GM19239 (cell line): ENCODE results near the gene WDR17.

Source experiments
- DNase-seq: peaks from one replicate; pipeline ENCODE4 v3.0.0; 2011; ENCODE audit warnings: low spot score; ENCODE audit not compliant: insufficient read length
- FAIRE-seq: peaks from 2 replicates; lab custom pipeline; 2011; peaks lifted over from hg19 to GRCh38; lab: Jason Lieb, UNC

WDR17 gene

GRCh38 chr4:176084769-176085168 lies 19.1 kb downstream of the WDR17 start:
- FAIRE-seq: no peak
- no peak for DNase-seq

- DNase-seq (no peak), FAIRE-seq (no peak)
Measured at GRCh38 chr4:176090115-176090514, 24.5 kb downstream of the WDR17 start.

- FAIRE-seq (no peak), DNase-seq (no peak)
Measured at GRCh38 chr4:176099314-176099713, 33.7 kb downstream of the WDR17 start.

- FAIRE-seq (no peak), DNase-seq (no peak)
Measured at GRCh38 chr4:176102414-176103063, 36.9 kb downstream of the WDR17 start.

DNA sequence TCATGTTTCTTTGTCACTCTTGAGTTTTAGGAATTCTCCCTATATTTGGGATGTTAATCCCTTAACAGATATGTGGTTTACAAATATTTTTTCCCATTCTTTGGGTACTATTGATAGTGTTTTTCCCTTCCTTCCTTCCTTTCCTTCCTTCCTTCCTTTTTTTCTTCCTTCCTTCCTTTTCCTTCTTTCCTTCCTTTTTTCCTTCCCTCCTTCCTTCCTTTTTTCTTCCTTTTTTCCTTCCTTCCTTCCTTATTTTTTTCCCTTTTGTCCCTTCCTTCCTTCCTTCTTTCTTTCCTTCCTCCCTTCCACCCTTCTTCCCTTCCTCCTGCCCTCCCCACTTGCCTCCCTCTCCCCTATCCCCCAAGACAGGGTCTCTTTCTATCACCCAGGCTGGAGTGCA lies 42.1 kb downstream of the WDR17 start:
- FAIRE-seq (no peak), DNase-seq (no peak)

DNA sequence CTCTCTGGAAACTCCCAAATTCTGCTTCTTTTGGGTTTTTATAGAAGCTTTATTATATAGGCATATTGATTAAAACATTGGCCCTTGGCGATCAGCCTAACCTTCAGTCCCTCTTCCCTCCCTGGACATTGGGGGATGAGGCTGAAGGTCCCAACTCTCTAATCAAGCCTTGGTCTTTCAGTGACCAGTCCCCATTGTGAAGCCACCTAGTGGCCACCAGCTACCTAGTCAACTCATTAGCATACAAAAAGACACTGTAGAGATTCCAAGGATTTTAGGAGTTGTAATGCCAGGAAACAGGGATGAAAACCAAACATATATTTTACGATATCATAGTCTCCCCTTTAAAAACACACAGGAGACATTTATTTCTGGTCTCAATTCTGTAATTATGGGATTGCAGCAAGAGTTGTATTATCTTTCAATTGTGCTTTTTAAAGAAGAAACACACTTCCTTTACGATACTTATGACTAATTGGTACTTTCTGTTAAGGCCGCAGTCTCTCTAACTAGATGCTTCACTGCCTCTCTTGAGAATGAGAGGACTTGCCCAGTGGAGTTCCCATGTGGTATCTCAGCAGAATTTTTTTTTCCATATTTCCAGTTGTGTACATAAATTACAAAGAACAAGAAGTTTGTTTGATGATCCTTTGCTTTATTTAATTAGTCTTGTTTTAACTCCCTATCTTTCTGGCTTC lies 58.2 kb downstream of the WDR17 start:
- peak; percentile 10 for DNase-seq
- FAIRE-seq: peak; percentile 98

DNA sequence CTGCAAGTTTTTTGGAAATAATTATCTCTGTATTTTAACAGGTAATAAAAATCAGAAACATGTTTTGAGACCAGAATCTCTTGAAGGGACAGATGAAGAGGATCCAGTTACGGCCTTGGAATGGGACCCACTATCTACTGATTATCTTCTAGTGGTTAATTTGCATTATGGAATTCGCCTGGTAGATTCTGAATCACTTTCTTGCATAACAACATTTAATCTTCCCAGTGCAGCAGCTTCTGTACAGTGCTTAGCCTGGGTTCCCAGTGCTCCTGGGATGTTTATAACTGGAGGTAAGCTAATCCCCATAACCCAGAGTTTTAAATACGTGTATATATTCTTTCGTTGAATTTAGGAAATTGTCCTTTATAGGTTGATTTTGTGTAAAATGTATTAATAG lies 59.4 kb downstream of the WDR17 start:
- DNase-seq: no peak
- FAIRE-seq: no peak

DNA sequence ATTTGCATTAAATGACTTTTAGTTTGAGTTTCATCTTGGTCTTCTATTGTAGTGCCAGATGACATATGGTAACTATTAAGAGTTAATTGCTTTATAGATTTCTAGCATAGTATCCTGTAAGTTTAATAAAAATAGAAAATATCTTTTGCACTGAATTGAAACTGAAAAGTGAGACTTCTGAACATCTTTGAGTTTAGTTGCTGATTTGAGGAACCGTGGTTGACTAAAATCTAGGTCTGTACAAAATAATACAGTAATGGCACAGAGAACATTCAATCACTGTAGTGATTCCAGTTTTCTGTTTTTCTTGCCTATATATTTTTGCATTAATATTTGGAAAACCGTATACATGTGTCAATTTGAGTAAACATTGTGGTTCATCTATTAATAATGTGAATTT lies 69.0 kb downstream of the WDR17 start:
- FAIRE-seq (no peak), DNase-seq (no peak)

DNA sequence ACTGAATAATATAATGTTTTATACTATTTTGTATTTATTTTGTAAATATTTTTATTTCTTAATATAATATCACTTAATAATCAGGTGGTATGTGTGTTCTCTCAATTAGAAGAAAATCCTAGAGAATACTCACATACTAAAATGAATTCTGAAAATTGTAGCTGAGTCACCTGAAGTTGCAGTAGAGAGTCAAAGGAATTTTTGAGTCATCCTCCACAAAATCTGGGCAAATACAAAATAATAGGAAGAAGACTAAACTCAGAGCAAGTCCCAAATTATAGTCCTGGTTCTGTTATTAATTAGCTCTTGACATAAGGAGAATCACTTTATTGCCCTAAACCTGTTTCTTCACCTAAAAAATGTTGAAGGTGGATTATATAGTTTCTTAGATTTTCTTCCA lies 72.0 kb downstream of the WDR17 start:
- DNase-seq (no peak), FAIRE-seq (no peak)

- DNase-seq (no peak), FAIRE-seq (no peak)
Measured at GRCh38 chr4:176139518-176139917, 73.9 kb downstream of the WDR17 start.

DNA sequence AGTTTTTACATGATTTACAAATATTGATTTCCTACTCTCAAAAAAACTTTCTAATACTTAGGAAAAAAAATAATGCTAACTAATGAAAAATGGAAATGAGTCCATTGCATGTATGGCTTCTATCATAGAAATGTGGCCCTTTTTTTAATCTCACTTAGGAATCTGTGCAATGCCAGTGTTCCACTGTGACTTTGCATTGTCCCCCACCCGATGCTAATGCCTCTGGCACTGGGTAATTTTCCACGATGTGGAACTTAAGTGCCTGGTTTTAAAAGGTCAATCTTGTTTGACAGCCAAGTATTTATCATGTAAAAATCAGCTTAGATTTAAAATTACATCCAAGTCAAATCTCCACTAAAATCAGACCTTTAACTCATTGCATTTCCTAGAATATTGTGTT lies 76.6 kb downstream of the WDR17 start:
- FAIRE-seq (no peak), DNase-seq (no peak)

DNA sequence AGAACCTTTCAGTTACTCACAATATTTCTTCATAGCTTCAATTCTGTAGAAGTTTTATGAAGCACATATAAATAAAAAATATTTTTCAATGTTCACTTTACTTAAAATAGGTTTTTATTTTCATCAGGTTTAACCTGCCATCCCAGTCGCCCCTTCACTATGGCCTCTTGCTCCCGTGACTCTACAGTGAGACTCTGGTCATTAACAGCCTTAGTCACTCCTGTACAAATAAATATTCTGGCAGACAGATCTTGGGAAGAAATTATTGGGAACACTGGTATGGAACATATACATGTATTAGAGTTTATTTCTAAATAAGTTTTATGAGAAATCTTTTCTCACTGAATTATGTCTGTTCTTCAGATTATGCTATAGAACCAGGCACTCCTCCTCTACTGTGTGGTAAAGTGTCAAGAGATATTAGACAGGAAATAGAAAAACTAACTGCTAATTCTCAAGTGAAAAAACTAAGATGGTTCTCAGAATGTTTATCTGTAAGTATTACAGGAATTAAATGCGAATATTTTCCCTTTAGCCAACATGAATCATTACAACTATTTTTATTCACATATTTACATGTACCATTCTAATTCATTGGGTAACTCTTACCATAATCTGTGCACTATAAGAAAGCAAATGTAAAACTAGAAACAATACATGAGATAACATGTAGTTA lies 84.2 kb downstream of the WDR17 start:
- no peak for FAIRE-seq
- DNase-seq: no peak

DNA sequence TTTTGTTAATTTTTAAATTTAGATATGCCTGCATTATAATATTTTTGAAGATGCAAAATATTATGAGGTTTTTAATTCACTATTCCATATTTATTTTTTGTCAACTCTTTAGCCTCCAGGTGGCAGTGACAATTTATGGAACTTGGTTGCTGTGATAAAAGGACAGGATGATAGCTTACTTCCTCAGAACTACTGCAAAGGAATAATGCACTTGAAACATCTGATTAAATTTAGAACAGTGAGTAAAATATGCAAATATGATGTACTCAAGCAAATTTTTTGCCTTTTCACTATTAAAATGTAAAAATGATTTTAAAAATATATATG lies 84.7 kb downstream of the WDR17 start:
- DNase-seq: no peak
- no peak for FAIRE-seq

DNA sequence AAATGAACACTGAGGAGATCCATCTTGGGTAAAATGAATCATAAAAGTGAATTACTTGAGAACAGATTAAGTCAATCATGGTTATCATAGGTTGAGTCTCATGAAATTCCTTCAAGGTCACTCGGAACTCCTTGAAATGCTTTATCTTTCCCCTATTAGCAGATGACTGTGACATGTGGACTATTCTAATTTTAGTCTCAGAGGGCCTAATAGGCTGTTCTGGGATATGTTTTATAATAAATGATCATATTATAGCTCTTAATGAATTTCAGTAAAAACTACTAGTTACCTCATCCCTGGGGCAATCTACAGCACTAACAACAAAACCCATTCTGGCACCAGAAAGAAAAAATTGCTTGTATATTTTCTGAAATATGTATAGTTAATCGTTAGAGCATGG lies 85.1 kb downstream of the WDR17 start:
- no peak for DNase-seq
- no peak for FAIRE-seq

DNA sequence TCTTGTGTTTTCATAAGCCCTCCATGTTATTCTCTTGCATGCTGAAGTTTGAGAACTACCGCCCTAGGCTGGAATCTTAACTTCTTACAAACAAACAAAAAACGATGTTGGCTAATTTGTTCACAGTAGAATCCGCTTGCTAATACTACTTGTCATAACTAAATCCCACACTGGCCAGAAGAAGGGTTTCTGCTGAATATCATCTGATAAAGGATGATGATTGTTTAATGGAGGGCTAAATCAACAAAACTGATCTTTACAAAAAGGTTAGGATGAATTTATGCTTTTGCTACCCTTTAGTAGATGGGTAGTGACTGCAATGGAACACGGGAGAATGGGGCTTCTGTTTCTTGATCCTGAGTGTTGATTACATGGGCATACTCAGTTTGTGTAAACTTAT lies 87.5 kb downstream of the WDR17 start:
- DNase-seq: no peak
- FAIRE-seq: no peak

GRCh38 chr4:176156656-176157055 lies 91.0 kb downstream of the WDR17 start:
- DNase-seq (no peak), FAIRE-seq (no peak)

GRCh38 chr4:176163041-176163440 lies 97.4 kb downstream of the WDR17 start:
- no peak for DNase-seq
- no peak for FAIRE-seq

DNA sequence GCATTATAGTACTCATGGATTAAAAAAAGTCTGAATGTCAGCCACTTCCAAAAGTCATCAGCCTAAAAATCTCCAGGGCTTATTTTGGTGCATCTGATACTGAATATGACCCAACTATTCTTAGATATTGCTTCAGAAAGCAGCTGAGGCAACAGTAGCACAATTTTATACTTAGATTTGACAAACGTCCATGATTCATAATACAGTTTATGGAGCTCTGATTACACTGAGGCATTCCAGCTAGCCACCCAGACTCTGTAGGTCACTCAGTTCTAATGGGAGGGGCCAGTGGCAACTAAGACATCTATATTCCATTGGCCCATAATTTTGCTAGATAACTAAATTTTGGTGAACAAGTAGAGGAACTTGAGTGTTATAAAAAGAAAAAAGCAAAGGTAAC lies 119.4 kb downstream of the WDR17 start:
- no peak for FAIRE-seq
- no peak for DNase-seq

GRCh38 chr4:176186067-176186466 lies 120.4 kb downstream of the WDR17 start:
- FAIRE-seq (no peak), DNase-seq (no peak)

DNA sequence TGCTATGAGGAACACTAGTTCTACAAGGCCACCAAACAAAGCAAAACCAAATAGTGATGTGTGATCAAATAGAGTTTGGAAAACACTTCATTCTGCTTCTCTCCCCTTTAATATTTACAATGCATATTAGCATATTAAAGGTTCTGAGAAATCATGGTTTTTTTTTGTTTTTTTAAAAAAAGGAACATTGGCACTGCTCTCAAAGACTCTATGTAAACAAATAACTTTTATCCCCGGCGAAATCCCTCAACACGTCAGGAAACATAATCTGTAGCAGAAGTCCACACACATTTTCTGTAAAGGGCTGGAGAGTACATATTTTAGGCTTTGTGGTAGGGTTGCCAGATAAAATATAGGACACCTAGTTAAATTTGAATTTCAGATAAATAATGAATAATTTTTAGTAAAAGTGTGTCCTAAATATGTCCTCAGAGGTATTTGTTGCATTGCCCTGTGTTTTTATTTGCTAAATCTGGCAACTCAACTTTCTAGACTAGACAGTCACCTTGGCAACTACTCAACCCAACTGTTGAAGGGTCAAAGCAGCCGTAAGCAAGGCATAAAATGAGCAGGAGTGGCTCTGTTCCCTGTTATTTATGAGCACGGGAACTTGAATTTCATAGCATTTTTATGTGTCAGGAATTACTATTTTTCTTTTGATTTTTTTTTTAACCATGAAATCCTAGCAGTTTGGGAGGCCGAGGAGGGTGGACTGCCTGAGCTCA lies 121.2 kb downstream of the WDR17 start:
- FAIRE-seq: no peak
- no peak for DNase-seq

DNA sequence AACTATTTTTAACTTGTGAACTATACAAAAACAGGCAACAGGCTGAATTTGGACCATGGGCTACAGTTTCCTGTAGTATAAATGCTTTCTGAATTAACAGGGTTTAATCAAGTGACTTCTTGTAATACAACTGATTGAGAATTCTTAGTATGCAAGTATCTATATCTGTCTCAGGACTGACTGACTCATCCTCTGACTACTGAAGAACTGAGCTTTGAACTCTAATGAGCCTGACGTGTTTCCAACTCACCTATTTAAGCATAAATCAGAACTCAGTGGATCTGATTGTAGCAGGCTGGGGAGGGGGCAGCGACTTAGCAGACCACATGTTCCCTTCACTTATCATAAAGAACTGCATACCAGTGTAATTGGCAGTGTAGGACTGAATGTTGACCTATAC lies 122.0 kb downstream of the WDR17 start:
- FAIRE-seq: no peak
- DNase-seq: no peak
